Measurements from ENCODE around the gene OLFML3.

The OLFML3 gene

DNA sequence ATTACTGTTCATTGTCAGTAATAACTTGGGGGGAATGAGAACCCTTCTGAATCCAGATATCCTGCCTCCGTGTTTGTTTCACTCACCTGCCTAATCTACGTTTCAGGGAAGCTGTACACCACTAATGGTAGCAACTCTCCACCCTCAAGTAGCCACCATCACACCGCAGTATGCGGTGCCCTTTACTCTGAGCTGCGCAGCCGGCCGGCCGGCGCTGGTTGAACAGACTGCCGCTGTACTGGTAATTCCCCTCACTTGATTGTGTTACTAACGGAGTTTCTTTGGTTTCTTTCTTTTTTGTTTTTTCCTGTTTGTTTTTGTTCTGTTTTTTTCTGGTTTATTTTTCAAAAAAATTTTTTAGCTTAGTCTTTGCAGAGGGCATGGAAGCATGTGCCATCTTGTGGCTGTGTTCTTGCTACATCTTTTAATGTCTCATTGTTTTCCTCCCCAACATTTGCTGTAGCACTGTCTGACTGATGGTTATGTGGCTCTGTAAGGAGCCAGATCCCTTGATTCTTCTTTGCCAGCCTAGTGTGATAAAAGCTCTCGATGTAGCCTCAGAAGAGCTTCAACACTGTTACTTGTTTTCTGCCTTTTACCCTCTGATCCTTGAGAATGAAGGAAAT is 15.9 kb upstream of the OLFML3 start:
- no peak for DNase-seq (ENCODE audit: low read depth)
- no peak overlapping the region for H3K4me3 ChIP-seq (ENCODE audit: low read depth, low read length)
- TF ChIP-seq, protein P1, sequence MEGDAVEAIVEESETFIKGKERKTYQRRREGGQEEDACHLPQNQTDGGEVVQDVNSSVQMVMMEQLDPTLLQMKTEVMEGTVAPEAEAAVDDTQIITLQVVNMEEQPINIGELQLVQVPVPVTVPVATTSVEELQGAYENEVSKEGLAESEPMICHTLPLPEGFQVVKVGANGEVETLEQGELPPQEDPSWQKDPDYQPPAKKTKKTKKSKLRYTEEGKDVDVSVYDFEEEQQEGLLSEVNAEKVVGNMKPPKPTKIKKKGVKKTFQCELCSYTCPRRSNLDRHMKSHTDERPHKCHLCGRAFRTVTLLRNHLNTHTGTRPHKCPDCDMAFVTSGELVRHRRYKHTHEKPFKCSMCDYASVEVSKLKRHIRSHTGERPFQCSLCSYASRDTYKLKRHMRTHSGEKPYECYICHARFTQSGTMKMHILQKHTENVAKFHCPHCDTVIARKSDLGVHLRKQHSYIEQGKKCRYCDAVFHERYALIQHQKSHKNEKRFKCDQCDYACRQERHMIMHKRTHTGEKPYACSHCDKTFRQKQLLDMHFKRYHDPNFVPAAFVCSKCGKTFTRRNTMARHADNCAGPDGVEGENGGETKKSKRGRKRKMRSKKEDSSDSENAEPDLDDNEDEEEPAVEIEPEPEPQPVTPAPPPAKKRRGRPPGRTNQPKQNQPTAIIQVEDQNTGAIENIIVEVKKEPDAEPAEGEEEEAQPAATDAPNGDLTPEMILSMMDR (IDR thresholded peaks at IDR 0.05; ENCODE audit: low read depth, low read length, missing control alignments), result peak; percentile 25
- in situ Hi-C loops (cut with HindIII; ENCODE audit: low sequenced_read_pairs), result no loop called here

DNA sequence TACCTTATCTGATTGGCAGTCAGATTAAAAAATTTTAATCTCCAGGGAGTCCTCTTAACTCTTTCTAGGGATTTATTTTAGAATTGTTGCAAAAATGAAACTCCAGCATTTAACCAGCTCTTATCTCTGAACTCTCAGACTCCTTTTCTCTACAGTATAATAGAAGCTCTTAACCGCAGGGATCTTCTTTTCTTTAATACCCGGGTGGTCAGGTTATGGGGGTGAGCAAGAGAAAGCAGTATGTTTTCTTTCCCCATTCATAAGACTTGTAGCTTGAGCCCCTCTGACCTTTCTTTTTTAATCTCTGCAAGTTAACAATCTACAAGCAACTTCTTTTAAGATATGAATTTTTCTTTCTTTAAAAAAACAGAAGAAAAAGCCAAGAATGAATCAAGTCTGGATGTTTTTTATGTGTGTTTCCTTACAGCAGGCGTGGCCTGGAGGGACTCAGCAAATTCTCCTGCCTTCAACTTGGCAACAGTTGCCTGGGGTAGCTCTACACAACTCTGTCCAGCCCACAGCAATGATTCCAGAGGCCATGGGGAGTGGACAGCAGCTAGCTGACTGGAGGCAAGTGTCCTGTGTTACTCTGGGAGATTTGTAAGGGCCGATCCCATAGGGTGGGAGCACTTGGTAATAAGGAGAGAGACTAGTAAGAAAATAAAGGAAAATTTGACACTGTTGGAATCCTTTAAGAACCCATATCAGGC is 13.4 kb upstream of the OLFML3 start:
- TF ChIP-seq, protein P1 (IDR thresholded peaks at IDR 0.05; ENCODE audit: low read depth, low read length, missing control alignments), result no peak
- no peak overlapping the region for H3K4me3 ChIP-seq (ENCODE audit: low read depth, low read length)
- no peak for DNase-seq (ENCODE audit: low read depth)
- in situ Hi-C loops (cut with HindIII; ENCODE audit: low sequenced_read_pairs), result no loop called here

DNA sequence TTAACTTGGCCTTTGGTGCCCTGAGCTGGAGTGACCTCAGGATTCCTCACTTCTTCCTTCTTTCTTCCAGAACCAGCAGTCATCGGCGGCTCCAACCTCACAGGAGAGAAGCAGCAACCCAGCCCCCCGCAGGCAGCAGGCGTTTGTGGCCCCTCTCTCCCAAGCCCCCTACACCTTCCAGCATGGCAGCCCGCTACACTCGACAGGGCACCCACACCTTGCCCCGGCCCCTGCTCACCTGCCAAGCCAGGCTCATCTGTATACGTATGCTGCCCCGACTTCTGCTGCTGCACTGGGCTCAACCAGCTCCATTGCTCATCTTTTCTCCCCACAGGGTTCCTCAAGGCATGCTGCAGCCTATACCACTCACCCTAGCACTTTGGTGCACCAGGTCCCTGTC is 6.3 kb upstream of the OLFML3 start:
- in situ Hi-C loops (cut with HindIII; ENCODE audit: low sequenced_read_pairs), result no loop called here
- no peak overlapping the region for H3K4me3 ChIP-seq (ENCODE audit: low read depth, low read length)
- TF ChIP-seq, protein P1 (IDR thresholded peaks at IDR 0.05; ENCODE audit: low read depth, low read length, missing control alignments), result no peak
- no peak for DNase-seq (ENCODE audit: low read depth)

DNA sequence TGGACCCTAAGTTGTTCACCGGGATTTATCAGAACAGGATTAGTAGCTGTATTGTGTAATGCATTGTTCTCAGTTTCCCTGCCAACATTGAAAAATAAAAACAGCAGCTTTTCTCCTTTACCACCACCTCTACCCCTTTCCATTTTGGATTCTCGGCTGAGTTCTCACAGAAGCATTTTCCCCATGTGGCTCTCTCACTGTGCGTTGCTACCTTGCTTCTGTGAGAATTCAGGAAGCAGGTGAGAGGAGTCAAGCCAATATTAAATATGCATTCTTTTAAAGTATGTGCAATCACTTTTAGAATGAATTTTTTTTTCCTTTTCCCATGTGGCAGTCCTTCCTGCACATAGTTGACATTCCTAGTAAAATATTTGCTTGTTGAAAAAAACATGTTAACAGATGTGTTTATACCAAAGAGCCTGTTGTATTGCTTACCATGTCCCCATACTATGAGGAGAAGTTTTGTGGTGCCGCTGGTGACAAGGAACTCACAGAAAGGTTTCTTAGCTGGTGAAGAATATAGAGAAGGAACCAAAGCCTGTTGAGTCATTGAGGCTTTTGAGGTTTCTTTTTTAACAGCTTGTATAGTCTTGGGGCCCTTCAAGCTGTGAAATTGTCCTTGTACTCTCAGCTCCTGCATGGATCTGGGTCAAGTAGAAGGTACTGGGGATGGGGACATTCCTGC is 3.9 kb upstream of the OLFML3 start:
- TF ChIP-seq, protein P1 (IDR thresholded peaks at IDR 0.05; ENCODE audit: low read depth, low read length, missing control alignments), result no peak
- no peak overlapping the region for H3K4me3 ChIP-seq (ENCODE audit: low read depth, low read length)
- in situ Hi-C loops (cut with HindIII; ENCODE audit: low sequenced_read_pairs), result no loop called here
- DNase-seq (ENCODE audit: low read depth), result no peak

DNA sequence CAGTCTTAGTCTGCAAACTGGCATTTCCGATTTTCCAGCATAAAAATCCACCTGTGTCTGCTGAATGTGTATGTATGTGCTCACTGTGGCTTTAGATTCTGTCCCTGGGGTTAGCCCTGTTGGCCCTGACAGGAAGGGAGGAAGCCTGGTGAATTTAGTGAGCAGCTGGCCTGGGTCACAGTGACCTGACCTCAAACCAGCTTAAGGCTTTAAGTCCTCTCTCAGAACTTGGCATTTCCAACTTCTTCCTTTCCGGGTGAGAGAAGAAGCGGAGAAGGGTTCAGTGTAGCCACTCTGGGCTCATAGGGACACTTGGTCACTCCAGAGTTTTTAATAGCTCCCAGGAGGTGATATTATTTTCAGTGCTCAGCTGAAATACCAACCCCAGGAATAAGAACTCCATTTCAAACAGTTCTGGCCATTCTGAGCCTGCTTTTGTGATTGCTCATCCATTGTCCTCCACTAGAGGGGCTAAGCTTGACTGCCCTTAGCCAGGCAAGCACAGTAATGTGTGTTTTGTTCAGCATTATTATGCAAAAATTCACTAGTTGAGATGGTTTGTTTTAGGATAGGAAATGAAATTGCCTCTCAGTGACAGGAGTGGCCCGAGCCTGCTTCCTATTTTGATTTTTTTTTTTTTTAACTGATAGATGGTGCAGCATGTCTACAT is 2.5 kb upstream of the OLFML3 start:
- in situ Hi-C loops (cut with HindIII; ENCODE audit: low sequenced_read_pairs), result no loop called here
- DNase-seq (ENCODE audit: low read depth), result peak; percentile 44
- H3K4me3 ChIP-seq (ENCODE audit: low read depth, low read length), result no peak overlapping the region
- TF ChIP-seq, protein P1 (IDR thresholded peaks at IDR 0.05; ENCODE audit: low read depth, low read length, missing control alignments), result peak; percentile 87

DNA sequence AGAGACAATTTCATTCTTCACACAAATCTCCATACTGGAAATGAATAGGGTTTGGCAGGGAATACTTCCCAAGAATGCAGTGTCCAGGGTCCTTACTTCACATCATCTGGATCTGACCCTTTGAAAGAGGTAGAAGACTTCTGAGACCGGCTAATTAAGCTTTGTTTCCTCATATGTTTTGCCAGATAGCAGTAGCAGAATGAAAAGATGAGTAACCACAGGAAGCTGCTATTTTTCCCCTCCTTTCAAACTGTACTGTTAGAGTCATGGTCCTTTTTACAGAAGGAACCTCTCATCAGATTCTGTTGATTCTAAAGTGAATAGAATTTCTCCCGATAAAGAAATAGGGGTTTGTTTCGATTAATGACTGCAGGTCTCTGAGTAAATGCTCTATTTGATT is 1.4 kb upstream of the OLFML3 start:
- in situ Hi-C loops (cut with HindIII; ENCODE audit: low sequenced_read_pairs), result no loop called here

More for the DNA sequence above, 1.4 kb upstream of the OLFML3 start:
- DNase-seq (ENCODE audit: low read depth), result no peak
- no peak overlapping the region for H3K4me3 ChIP-seq (ENCODE audit: low read depth, low read length)
- TF ChIP-seq, protein P1 (IDR thresholded peaks at IDR 0.05; ENCODE audit: low read depth, low read length, missing control alignments), result no peak
